ENCODE results near the gene RHEX. TPM values are rescaled to one million over a fixed set of nuclear protein-coding genes. Genes with fewer than 3 reads are reported as not detected.

Gene RHEX
- total and polyA plus RNA-seq, 2 of the 13 experiments (the other 11 are each of a cell fraction or from before 2014, with no cell fraction given): 1.4 to 2.7 TPM

DNA sequence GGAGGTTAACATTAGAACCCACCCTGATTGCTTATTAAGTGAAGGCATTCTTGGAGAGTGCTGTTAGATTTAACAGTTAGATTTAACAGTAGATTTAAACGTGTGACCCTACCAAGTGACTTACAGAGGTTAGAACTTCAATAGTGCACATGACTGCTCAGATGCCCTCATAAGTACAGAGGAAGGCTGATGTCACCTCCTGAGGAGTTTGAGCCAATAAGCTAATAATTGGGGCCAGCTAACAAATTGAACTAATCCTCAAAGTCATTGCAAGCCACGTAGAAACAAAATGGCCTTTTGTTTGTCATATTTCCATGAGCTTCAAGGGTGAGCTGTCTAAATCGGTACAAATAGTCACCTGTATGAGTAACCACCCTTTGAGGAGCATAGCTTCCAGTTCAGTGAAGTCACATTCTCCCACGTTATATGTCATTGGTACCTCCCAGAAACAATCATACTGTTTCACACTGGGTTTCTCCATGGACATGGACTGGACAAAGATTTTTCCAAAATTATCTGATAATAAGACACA, 52.6 kb downstream of the RHEX start:
- intact Hi-C loops (cut with micrococcal nuclease; ENCODE audit: unreplicated experiment): no loop called here
- CTCF ChIA-PET (ENCODE audit: low intra/inter-chr PET ratio, low total read pairs): interaction anchor here (2.4 to 5.0 kb wide), 2 partner anchors 75 to 121 kb away, joined by 19 to 105 read pairs; no protein-coding TSS in a partner anchor
- no TSS peak for BruUV-seq (replicated peaks)
- no peak overlapping the region for H2AFZ ChIP-seq (ENCODE audit: low read length)
- H3K4me1 ChIP-seq (ENCODE audit: insufficient read depth, low read length): peaks cover 3% of the 10 kb centered on the region
- ATAC-seq (no peak), DNase-seq (ENCODE audit: low spot score) (peak; percentile 29), FAIRE-seq (no peak)
- no peak overlapping the region for H3K9ac ChIP-seq (ENCODE audit: insufficient read depth, low read depth, low read length)
- H3K79me2 ChIP-seq (ENCODE audit: insufficient read depth, low read length): no peaks in the 10 kb centered on the region
- H3K27ac ChIP-seq (ENCODE audit: extremely low read length, insufficient read depth, low read length): no peak overlapping the region
- H3K4me2 ChIP-seq (ENCODE audit: low read depth, low read length): no peak overlapping the region
- in situ Hi-C loops (cut with HindIII; ENCODE audit: extremely low pct_ligation_motif_present, low pct_unique_long_range_greater_than_20kb): loop anchor here (5.0 to 10.0 kb wide), 4 partner anchors 78 to 311 kb away; no protein-coding TSS in a partner anchor
- H4K20me1 ChIP-seq (ENCODE audit: insufficient read depth, low read length): no peaks in the 10 kb centered on the region
- H3K36me3 ChIP-seq (replicated peaks in 1 of 2; ENCODE audit: control insufficient read depth in 1 of 2, insufficient read depth in 2 of 2, low read length in 2 of 2): no peaks in the 10 kb centered on the region
- H3K9me3 ChIP-seq (ENCODE audit: low read length): no peaks in the 10 kb centered on the region
- WGBS (ENCODE audit: low lambda C conversion rate): 14% methylated on average over 4 of the region's 4 CpGs
- no peak overlapping the region for H3K4me3 ChIP-seq (replicated peaks in 1 of 3; ENCODE audit: insufficient read depth in 1 of 3, low read depth in 2 of 3, low read length in 3 of 3)
- no peaks in the 10 kb centered on the region for H3K27me3 ChIP-seq (ENCODE audit: control insufficient read depth in 1 of 2, insufficient read depth in 2 of 2, low read length in 2 of 2)
- POLR2A ChIA-PET: no interaction called here
- TF ChIP-seq, protein P1, sequence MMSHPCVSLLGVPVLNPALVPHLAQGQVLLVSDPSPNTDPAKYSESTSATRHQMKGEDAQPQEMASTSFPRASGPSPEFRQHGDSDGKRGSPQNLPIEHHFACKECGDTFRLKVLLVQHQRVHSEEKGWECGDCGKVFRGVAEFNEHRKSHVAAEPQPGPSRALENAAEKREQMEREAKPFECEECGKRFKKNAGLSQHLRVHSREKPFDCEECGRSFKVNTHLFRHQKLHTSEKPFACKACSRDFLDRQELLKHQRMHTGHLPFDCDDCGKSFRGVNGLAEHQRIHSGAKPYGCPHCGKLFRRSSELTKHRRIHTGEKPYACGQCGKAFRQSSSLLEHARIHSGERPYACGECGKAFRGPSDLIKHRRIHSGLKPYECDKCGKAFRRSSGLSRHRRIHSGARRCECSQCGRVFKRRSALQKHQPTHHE (CRISPR knock-in tag; IDR thresholded peaks at IDR 0.05; ENCODE audit: borderline replicate concordance): no peak
- TF ChIP-seq HOXD1 (CRISPR knock-in tag; IDR thresholded peaks at IDR 0.05): no peak
- TF ChIP-seq, protein P2, sequence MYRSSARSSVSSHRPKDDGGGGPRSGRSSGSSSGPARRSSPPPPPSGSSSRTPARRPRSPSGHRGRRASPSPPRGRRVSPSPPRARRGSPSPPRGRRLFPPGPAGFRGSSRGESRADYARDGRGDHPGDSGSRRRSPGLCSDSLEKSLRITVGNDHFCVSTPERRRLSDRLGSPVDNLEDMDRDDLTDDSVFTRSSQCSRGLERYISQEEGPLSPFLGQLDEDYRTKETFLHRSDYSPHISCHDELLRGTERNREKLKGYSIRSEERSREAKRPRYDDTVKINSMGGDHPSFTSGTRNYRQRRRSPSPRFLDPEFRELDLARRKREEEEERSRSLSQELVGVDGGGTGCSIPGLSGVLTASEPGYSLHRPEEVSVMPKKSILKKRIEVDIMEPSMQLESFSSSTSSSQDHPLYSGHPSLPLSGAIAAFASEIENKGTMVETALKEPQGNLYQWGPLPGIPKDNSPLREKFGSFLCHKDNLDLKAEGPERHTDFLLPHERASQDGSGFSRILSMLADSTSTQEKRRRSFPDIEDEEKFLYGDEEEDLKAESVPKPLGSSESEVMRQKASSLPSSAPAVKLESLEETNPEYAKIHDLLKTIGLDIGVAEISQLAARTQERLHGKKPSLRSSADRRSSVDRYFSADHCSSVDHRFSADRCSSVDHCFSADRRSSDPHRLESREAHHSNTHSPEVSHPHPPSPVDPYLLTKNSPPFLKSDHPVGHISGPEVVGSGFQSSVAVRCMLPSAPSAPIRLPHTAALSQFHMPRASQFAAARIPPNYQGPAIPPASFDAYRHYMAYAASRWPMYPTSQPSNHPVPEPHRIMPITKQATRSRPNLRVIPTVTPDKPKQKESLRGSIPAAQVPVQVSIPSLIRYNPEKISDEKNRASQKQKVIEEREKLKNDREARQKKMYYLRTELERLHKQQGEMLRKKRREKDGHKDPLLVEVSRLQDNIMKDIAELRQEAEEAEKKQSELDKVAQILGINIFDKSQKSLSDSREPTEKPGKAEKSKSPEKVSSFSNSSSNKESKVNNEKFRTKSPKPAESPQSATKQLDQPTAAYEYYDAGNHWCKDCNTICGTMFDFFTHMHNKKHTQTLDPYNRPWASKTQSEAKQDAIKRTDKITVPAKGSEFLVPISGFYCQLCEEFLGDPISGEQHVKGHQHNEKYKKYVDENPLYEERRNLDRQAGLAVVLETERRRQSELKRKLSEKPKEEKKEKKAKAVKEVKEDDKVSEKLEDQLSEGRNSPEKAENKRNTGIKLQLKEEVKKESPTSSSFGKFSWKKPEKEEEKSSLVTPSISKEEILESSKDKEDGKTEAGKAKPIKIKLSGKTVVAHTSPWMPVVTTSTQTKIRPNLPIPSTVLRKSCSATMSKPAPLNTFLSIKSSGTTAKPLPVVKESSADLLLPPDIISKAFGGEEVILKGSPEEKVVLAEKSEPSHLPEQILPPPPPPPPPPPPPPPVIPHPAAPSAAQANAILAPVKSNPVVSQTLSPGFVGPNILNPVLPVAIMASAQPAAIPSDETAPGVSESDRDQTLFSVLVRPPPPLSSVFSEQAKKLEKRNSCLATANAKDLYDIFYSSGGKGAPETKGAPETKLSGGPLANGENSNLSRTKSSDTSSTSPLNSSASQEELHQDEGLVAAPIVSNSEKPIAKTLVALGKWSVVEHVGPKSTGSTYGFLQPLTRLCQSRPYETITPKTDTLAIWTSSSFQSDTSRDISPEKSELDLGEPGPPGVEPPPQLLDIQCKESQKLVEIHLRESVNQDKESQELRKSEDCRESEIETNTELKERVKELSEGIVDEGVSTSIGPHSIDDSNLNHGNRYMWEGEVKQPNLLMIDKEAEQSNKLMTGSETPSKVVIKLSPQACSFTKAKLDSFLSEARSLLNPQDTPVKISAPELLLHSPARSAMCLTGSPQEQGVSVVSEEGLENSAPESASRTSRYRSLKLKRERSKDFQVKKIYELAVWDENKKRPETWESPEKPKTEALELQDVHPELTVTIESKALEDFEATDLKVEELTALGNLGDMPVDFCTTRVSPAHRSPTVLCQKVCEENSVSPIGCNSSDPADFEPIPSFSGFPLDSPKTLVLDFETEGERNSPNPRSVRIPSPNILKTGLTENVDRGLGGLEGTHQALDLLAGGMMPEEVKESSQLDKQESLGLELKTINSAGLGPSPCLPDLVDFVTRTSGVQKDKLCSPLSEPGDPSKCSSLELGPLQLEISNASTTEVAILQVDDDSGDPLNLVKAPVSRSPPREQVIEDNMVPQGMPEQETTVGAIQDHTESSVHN (CRISPR knock-in tag; IDR thresholded peaks at IDR 0.05): no peak
- TF ChIP-seq ESRRA (CRISPR knock-in tag; IDR thresholded peaks at IDR 0.05; ENCODE audit: low read depth): no peak
- TF ChIP-seq, protein P3, sequence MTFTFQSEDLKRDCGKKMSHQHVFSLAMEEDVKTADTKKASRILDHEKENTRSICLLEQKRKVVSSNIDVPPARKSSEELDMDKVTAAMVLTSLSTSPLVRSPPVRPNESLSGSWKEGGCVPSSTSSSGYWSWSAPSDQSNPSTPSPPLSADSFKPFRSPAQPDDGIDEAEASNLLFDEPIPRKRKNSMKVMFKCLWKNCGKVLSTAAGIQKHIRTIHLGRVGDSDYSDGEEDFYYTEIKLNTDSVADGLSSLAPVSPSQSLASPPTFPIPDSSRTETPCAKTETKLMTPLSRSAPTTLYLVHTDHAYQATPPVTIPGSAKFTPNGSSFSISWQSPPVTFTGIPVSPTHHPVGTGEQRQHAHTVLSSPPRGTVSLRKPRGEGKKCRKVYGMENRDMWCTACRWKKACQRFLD (CRISPR knock-in tag; IDR thresholded peaks at IDR 0.05; ENCODE audit: borderline replicate concordance): no peak
- no peak for TF ChIP-seq ZNF382 (CRISPR knock-in tag; IDR thresholded peaks at IDR 0.05; ENCODE audit: borderline replicate concordance)
- no peak for TF ChIP-seq ZNF567 (CRISPR knock-in tag; IDR thresholded peaks at IDR 0.05; ENCODE audit: borderline replicate concordance)
- TF ChIP-seq PHF5A (CRISPR knock-in tag; IDR thresholded peaks at IDR 0.05; ENCODE audit: low read depth, unreplicated experiment): no peak
- no peak for TF ChIP-seq SRY (CRISPR knock-in tag; IDR thresholded peaks at IDR 0.05)
- no peak for TF ChIP-seq MEIS1 (CRISPR knock-in tag; IDR thresholded peaks at IDR 0.05; ENCODE audit: borderline replicate concordance)
- no peak for TF ChIP-seq SNAI1 (CRISPR knock-in tag; IDR thresholded peaks at IDR 0.05; ENCODE audit: borderline replicate concordance)
- TF ChIP-seq PHF8 (CRISPR knock-in tag; IDR thresholded peaks at IDR 0.05): no peak
- TF ChIP-seq, protein P4, sequence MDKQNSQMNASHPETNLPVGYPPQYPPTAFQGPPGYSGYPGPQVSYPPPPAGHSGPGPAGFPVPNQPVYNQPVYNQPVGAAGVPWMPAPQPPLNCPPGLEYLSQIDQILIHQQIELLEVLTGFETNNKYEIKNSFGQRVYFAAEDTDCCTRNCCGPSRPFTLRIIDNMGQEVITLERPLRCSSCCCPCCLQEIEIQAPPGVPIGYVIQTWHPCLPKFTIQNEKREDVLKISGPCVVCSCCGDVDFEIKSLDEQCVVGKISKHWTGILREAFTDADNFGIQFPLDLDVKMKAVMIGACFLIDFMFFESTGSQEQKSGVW (CRISPR knock-in tag; IDR thresholded peaks at IDR 0.05; ENCODE audit: borderline replicate concordance): no peak

All from HepG2 (cell line).